Activated CD8-positive, alpha-beta memory T cell treated with anti-CD3 and anti-CD28 coated beads for 36 hours (primary cell): ENCODE measurements around the gene HACD4. TPM values are rescaled to one million over a fixed set of nuclear protein-coding genes. Genes with fewer than 3 reads are reported as not detected.
"Not testable (repeated sequence)": the region's sequence is repeated elsewhere in the genome, so short reads cannot be mapped to it uniquely, and the experiment has no call there.

Experiments
- CTCF ChIA-PET: fragments of 350-600 bp; sonication (Branson Sonifier 250); formaldehyde crosslinking; loops from one replicate; lab custom pipeline; 2021; ENCODE audit warnings: antibody characterized with exemption; lab: Charles Lee
- POLR2A ChIA-PET: fragments of 350-600 bp; sonication (Branson Sonifier 250); formaldehyde crosslinking; loops from one replicate; lab custom pipeline; 2021; ENCODE audit warnings: antibody characterized with exemption; lab: Charles Lee
- total RNA-seq, 2 experiments: library from RNA; stranded (reverse); gene quantifications; one replicate each; pipeline ENCODE4 v1.2.3, GENCODE V29; 2021

Gene HACD4
- total RNA-seq, 2 experiments from 2014 or later: 4.3 to 4.6 TPM

DNA sequence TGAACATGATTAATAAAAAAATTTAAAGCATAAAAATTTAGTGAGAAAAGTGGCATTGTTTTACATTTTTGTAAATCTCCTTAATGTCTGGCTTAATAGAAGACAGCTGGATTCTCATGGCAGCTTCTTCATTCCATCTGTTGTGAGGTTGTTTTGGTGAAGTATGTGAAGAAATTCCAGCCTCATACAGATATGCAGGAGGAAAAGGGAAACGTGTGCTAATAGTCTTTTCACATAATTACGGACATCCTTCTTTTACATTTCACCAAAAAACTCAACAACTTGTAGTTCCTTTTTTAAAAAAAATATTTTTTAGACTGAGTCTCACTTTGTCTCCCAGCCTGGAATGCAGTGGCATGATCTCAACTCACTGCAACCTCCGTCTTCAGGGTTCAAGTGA, 46.9 kb downstream of the HACD4 start:
- POLR2A ChIA-PET: no interaction called here
- CTCF ChIA-PET: no interaction called here

DNA sequence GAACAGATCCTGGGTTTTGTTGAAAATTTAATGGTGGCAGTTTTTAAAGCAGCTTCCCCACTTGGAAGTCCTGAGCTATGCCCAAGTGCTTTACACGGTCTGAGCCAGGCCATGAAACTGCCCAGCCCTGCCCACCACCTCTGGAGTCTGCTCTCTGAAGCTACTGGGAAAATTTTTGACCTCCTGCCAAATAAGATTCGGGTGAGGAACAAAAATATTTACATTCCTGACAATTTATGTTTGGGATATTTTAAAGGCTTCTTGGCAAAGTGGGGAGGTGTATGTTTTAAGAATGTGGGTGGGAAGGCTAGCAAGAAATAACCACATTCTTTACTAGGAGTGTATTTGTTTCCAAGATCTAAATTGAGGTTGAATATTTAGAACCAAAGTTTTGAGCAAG, 50.0 kb downstream of the HACD4 start:
- ChIA-PET POLR2A (no interaction called here), CTCF (interaction anchor here (0.6 to 0.9 kb wide), 2 partner anchors 8 to 11 kb away, joined by 3 read pairs; no protein-coding TSS in a partner anchor)

DNA sequence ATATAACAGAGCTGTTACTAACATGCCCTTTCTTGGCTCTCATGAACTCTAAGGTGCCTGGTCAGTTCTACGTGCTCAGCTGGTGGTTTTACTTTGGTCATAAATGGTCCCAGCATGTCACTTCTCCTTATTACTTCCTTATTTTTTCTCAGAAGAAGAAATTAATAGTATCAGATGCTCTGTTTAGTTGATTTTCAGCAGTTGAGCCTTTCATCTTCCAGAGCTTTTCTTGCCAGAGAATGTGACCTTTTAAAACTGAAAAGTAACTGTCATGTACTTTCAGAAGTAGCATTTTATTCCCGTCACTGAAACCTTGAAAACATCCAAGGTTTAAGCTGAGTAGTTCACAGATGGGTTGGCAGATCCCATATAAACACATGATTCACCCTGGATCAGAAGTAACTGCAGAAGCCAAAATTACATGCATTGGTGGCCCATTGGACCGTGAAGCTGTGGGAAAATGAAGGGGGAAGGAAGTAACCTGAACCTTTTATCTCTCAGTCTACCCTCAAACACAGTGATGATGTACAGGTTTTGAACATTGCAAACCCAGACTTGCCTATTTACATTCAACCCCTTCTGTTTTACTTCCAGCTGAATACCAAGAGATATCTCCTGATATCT, 50.5 kb downstream of the HACD4 start:
- ChIA-PET POLR2A (no interaction called here), CTCF (interaction anchor here (0.6 to 0.9 kb wide), 2 partner anchors 8 to 12 kb away, joined by 3 read pairs; no protein-coding TSS in a partner anchor)

DNA sequence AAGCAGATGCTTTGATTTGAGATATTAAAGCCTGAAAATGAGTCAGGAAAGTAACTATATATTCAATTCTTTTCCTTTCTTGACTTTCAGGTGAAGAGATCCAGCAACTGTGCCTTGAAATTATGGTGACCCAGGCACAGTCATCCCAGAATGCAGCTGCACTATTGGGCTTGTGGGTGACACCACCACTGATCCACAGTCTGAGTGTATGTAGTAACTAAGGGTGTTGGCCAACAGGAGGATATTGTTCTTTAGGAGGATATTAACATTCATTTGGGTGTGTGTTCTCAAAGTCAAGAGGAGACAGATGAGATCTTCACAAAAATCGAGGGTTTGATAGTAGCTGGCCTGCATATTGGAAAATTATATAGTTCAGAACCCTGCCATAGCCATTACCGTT, 53.2 kb downstream of the HACD4 start:
- ChIA-PET POLR2A (no interaction called here), CTCF (no interaction called here)

DNA sequence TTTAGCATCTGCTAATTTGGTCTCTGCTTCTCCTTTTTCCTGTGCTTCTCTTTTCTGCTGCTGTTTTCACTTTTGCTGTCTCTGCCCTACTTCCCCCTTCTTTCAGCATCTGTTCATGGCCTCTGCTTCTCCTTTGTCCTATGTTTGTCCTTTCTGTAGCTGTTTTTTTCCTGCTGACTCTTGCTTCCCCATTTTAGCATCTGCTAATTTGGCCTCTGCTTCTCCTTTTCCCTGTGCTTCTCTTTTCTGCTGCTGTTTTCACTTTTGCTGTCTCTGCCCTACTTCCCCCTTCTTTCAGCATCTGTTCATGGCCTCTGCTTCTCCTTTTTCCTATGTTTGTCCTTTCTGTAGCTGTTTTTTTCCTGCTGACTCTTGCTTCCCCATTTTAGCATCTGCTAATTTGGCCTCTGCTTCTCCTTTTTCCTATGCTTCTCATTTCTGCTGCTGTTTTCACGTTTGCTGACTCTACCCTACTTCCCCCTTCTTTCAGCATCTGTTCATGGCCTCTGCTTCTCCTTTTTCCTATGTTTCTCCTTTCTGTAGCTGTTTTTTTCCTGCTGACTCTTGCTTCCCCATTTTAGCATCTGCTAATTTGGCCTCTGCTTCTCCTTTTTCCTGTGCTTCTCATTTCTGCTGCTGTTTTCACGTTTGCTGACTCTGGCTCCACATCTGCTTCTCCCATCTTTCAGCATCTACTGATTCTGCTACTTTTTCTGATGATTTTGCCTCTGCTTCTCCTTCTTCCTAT, 57.1 kb downstream of the HACD4 start:
- CTCF ChIA-PET, POLR2A ChIA-PET: not testable (repeated sequence)

- CTCF ChIA-PET: interaction anchor here (0.6 to 1.1 kb wide), 2 partner anchors 8 to 32 kb away, joined by 3 read pairs; no protein-coding TSS in a partner anchor
- POLR2A ChIA-PET: not testable (repeated sequence)
Measured at GRCh38 chr9:20973246-20973947, 58.0 kb downstream of the HACD4 start.

- POLR2A ChIA-PET: no interaction called here
Measured at GRCh38 chr9:20972684-20973083, 58.8 kb downstream of the HACD4 start.

GRCh38 chr9:20962536-20963225, 68.8 kb downstream of the HACD4 start:
- ChIA-PET CTCF (no interaction called here), POLR2A (no interaction called here)

More at GRCh38 chr9:20972684-20973083, 58.8 kb downstream of the HACD4 start:
- CTCF ChIA-PET: interaction anchor here (0.6 to 1.1 kb wide), 2 partner anchors 9 to 31 kb away, joined by 3 read pairs; no protein-coding TSS in a partner anchor

DNA sequence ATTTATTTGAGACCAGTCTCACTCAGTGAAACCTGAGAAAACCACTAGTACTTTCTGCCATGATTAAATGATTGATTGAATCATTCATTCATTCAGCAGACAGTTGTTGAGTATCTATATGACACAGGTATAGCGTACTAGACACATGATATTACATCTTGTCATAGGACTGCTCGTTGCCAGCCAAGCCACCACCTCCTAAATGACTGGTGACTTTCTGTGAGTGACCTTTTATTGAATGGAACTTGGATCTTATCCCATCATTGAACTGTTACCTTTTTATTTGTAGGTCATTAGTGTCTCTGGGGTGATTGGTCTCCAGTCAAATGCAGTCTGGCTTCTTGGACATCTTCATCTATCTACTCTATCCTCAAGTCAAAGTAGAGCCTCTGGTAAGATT, 80.7 kb downstream of the HACD4 start:
- ChIA-PET CTCF (no interaction called here), POLR2A (no interaction called here)

Other genes with a start within 250 kb of the HACD4 start
- gene IFNB1, start 46.3 kb upstream of the HACD4 start, total RNA-seq: under 1 TPM in 1 of 2 experiments, not detected in 1; 0.36 TPM
- not detected for gene IFNW1, start 110.2 kb upstream of the HACD4 start, total RNA-seq
- not detected for gene IFNA21, start 135.0 kb upstream of the HACD4 start, total RNA-seq
- not detected for gene IFNA4, start 155.9 kb upstream of the HACD4 start, total RNA-seq
- not detected for gene IFNA7, start 170.6 kb upstream of the HACD4 start, total RNA-seq
- gene IFNA10, start 175.5 kb upstream of the HACD4 start, total RNA-seq: not detected
- gene IFNA16, start 185.7 kb upstream of the HACD4 start, total RNA-seq: not detected
- not detected for gene IFNA17, start 196.6 kb upstream of the HACD4 start, total RNA-seq
- gene IFNA14, start 208.4 kb upstream of the HACD4 start, total RNA-seq: not detected